CD14-positive monocyte (primary cell): Measurements from ENCODE around the gene UTP14C. TPM values are rescaled to one million over a fixed set of nuclear protein-coding genes. Genes with fewer than 3 reads are reported as not detected.

Experiments
- DNase-seq, 3 donors: peaks; one replicate each; pipeline ENCODE4 v3.0.0-alpha.2; 2011 to 2022
- H2AFZ ChIP-seq: 2 replicates; pipeline ENCODE4 v1.6.0; 2012; ENCODE audit warnings: mild to moderate bottlenecking, low read depth, low read length, inconsistent platforms; ENCODE audit not compliant: insufficient read depth, poor library complexity, severe bottlenecking
- H3K27ac ChIP-seq, 2 donors: 1 replicate in 1 of 2; 2 replicates in 1 of 2; pipeline ENCODE4 v1.5.1; 2012 to 2013; ENCODE audit warnings: low read length in 2 of 2, control low read depth in 1 of 2, inconsistent platforms in 1 of 2, low read depth in 1 of 2, mild to moderate bottlenecking in 1 of 2
- H3K27me3 ChIP-seq, 2 donors: one replicate each; pipeline versions ENCODE4 v1.6.0 to v1.6.1; 2011 to 2013; ENCODE audit warnings: low read length in 2 of 2; ENCODE audit not compliant: control insufficient read depth in 2 of 2, insufficient read depth in 2 of 2
- H3K36me3 ChIP-seq, 2 donors: replicated peaks in 1 of 2; 1 replicate in 1 of 2; 2 replicates in 1 of 2; pipeline versions ENCODE4 v1.5.1 to v1.6.1; 2012 to 2013; ENCODE audit warnings: low read length in 2 of 2, control low read depth in 1 of 2, inconsistent platforms in 1 of 2, mild to moderate bottlenecking in 1 of 2; ENCODE audit not compliant: insufficient read depth in 2 of 2, control insufficient read depth in 1 of 2
- H3K4me1 ChIP-seq, 2 donors: 1 replicate in 1 of 2; 2 replicates in 1 of 2; pipeline versions ENCODE4 v1.5.1 to v1.6.1; 2012 to 2013; ENCODE audit warnings: low read length in 2 of 2, control low read depth in 1 of 2, inconsistent platforms in 1 of 2, mild to moderate bottlenecking in 1 of 2, moderate library complexity in 1 of 2; ENCODE audit not compliant: insufficient read depth in 2 of 2, control insufficient read depth in 1 of 2
- H3K4me2 ChIP-seq: replicated peaks from 2 replicates; pipeline ENCODE3; 2012; ENCODE audit warnings: low read length, moderate library complexity, mild to moderate bottlenecking; ENCODE audit not compliant: poor library complexity, severe bottlenecking; ENCODE audit errors: extremely low read depth
- H3K4me3 ChIP-seq, 3 experiments: fragments of 200-600 bp in 1 of 3; sonication (generic) in 1 of 3; replicated peaks in 1 of 3; 1 replicate in 2 of 3; 2 replicates in 1 of 3; pipeline ENCODE4 v1.5.1; 2011 to 2013; ENCODE audit warnings: low read length in 3 of 3, mild to moderate bottlenecking in 3 of 3, control low read depth in 2 of 3, low read depth in 2 of 3, inconsistent platforms in 1 of 3, moderate library complexity in 1 of 3
- H3K79me2 ChIP-seq: 2 replicates; pipeline ENCODE4 v1.6.0; 2012; ENCODE audit warnings: mild to moderate bottlenecking, control low read depth, inconsistent platforms, low read length, moderate library complexity; ENCODE audit not compliant: insufficient read depth
- H3K9ac ChIP-seq: 2 replicates; pipeline ENCODE4 v1.6.0; 2017; ENCODE audit warnings: low read length, mild to moderate bottlenecking; ENCODE audit not compliant: insufficient read depth, poor library complexity, severe bottlenecking
- H3K9me3 ChIP-seq, 2 donors: replicated peaks in 1 of 2; 1 replicate in 1 of 2; 2 replicates in 1 of 2; pipeline versions ENCODE4 v1.5.1 to v1.6.1; 2012 to 2013; ENCODE audit warnings: low read length in 2 of 2, control low read depth in 1 of 2; ENCODE audit not compliant: control insufficient read depth in 1 of 2, insufficient read depth in 1 of 2
- H4K20me1 ChIP-seq: 2 replicates; pipeline ENCODE4 v1.6.0; 2012; ENCODE audit warnings: mild to moderate bottlenecking, low read length, control low read depth, moderate library complexity; ENCODE audit not compliant: insufficient read depth
- H3K27ac Mint-ChIP-seq, 7 donors: one replicate each; pipeline ENCODE4 v1.8.0; 2020; ENCODE audit warnings: mild to moderate bottlenecking in 7 of 7, mixed read lengths in 7 of 7, moderate library complexity in 6 of 7, inconsistent platforms in 2 of 7
- H3K27me3 Mint-ChIP-seq, 3 donors: one replicate each; pipeline ENCODE4 v1.8.0; 2021 to 2022; ENCODE audit warnings: low read depth in 3 of 3, mild to moderate bottlenecking in 3 of 3, mixed read lengths in 3 of 3, moderate library complexity in 3 of 3, inconsistent platforms in 1 of 3
- H3K36me3 Mint-ChIP-seq, 2 donors: one replicate each; pipeline ENCODE4 v1.8.0; 2020; ENCODE audit warnings: mixed read lengths in 2 of 2, inconsistent platforms in 1 of 2, mild to moderate bottlenecking in 1 of 2
- H3K4me1 Mint-ChIP-seq: one replicate; pipeline ENCODE4 v1.8.0; 2020; ENCODE audit warnings: mild to moderate bottlenecking, mixed read lengths
- H3K4me3 Mint-ChIP-seq, 2 donors: one replicate each; pipeline ENCODE4 v1.8.0; 2020; ENCODE audit warnings: mild to moderate bottlenecking in 2 of 2, mixed read lengths in 2 of 2, moderate library complexity in 1 of 2
- H3K9me3 Mint-ChIP-seq, 7 donors: one replicate each; pipeline ENCODE4 v1.8.0; 2020 to 2022; ENCODE audit warnings: mixed read lengths in 7 of 7, mild to moderate bottlenecking in 6 of 7, moderate library complexity in 6 of 7, inconsistent platforms in 2 of 7
- CTCF ChIP-seq: fragments of 200-600 bp; IDR thresholded peaks from one replicate; pipeline ENCODE4 v1.8.0; 2022; ENCODE audit warnings: antibody characterized with exemption, mild to moderate bottlenecking
- WGBS: methylation state at CpG from one replicate; pipeline ENCODE4 v1.1.5; 2013; ENCODE audit warnings: missing lambda C conversion rate; ENCODE audit not compliant: insufficient coverage; 5-methylcytosine and 5-hydroxymethylcytosine counted together
- intact Hi-C, 2 donors: fragments of 100-400 bp; cut with micrococcal nuclease; formaldehyde crosslinking; loops; one replicate each; pipeline versions ENCODE4 v1.15.0 to v1.15.1; 2023
- polyA plus RNA-seq, 3 donors: library from polyadenylated mRNA; depleted of rRNA in 1 of 3; unstranded in 2 of 3; stranded (reverse) in 1 of 3; fragments of 300-500 nt in 2 of 3; fragments of >200 nt in 1 of 3; fragmentation: Illumina TruSeq in 2 of 3; gene quantifications; 1 replicate in 2 of 3; 2 replicates in 1 of 3; pipeline ENCODE4 v1.2.3, GENCODE V29; 2012 to 2021

Gene UTP14C
- polyA plus RNA-seq, 3 donors: 1.2 to 1.5 (median 1.2) TPM

- Mint-ChIP-seq H3K27me3 (peaks cover 0 to 1% (median 0%) of the 10 kb centered on the region in 3 donors), H3K9me3 (peaks cover 9 to 37% (median 33%) of the 10 kb centered on the region in 7 donors), H3K4me1 (no peaks in the 10 kb centered on the region), H3K4me3 (no peak overlapping the region), H3K36me3 (no peaks in the 10 kb centered on the region), H3K27ac (no peak overlapping the region)
- H3K4me2 ChIP-seq: no peak overlapping the region
- H3K4me3 ChIP-seq: no peak overlapping the region
- H3K27me3 ChIP-seq: no peaks in the 10 kb centered on the region
- DNase-seq: no peak
- WGBS: no CpG with 5 or more reads among the region's 3 CpGs
- no peak overlapping the region for H3K9ac ChIP-seq
- H3K4me1 ChIP-seq: no peaks in the 10 kb centered on the region
- intact Hi-C loops: no loop called here
- no peaks in the 10 kb centered on the region for H4K20me1 ChIP-seq
- H3K27ac ChIP-seq: no peak overlapping the region
- H3K36me3 ChIP-seq: no peaks in the 10 kb centered on the region
- TF ChIP-seq CTCF: no peak
- H3K79me2 ChIP-seq: no peaks in the 10 kb centered on the region
- H2AFZ ChIP-seq: no peak overlapping the region
- peaks cover 12 to 16% of the 10 kb centered on the region in 2 donors for H3K9me3 ChIP-seq
Observed at GRCh38 chr13:52061587-52061986, 37.1 kb downstream of the UTP14C start.

- H3K4me3 ChIP-seq: peak overlapping the region in 1 of 3 experiments; percentile 32
- peaks cover 30 to 62% (median 51%) of the 10 kb centered on the region in 7 donors for H3K9me3 Mint-ChIP-seq
- no peak overlapping the region for H3K27ac Mint-ChIP-seq
- no peak overlapping the region for H3K9ac ChIP-seq
- no peak for DNase-seq
- no peak overlapping the region for H2AFZ ChIP-seq
- H3K27me3 Mint-ChIP-seq: peaks cover 0 to 2% (median 0%) of the 10 kb centered on the region in 3 donors
- intact Hi-C loops: no loop called here
- H3K4me1 Mint-ChIP-seq: no peaks in the 10 kb centered on the region
- no peak for TF ChIP-seq CTCF
- no peaks in the 10 kb centered on the region for H3K27me3 ChIP-seq
- H3K4me2 ChIP-seq: no peak overlapping the region
- H3K4me1 ChIP-seq: no peaks in the 10 kb centered on the region
- H3K36me3 Mint-ChIP-seq: no peaks in the 10 kb centered on the region
- no peak overlapping the region for H3K27ac ChIP-seq
- H3K36me3 ChIP-seq: no peaks in the 10 kb centered on the region
- no peaks in the 10 kb centered on the region for H4K20me1 ChIP-seq
- H3K9me3 ChIP-seq: peaks cover 38 to 45% of the 10 kb centered on the region in 2 donors
- no peak overlapping the region for H3K4me3 Mint-ChIP-seq
- no peaks in the 10 kb centered on the region for H3K79me2 ChIP-seq
Observed at GRCh38 chr13:52067237-52067636, 42.7 kb downstream of the UTP14C start.
